ENCODE results near the gene SORCS3. TPM values are rescaled to one million over a fixed set of nuclear protein-coding genes. Genes with fewer than 3 reads are reported as not detected.

The SORCS3 gene
- total RNA-seq, 2 donors from 2014 or later, result 0.68 TPM; not detected in 1

GRCh38 chr10:105104297-105104696, 463.2 kb downstream of the SORCS3 start:
- Histone ChIP-seq H3K9ac (ENCODE audit: extremely low read depth, low read length, poor library complexity, severe bottlenecking) (no peak overlapping the region), H3K36me3 (ENCODE audit: control insufficient read depth, insufficient read depth, low read length) (no peaks in the 10 kb centered on the region), H3K4me3 (ENCODE audit: low read length) (no peak overlapping the region), H3K4me1 (ENCODE audit: control insufficient read depth, insufficient read depth, low read length) (no peaks in the 10 kb centered on the region), H3K9me3 (ENCODE audit: control insufficient read depth, low read length) (no peaks in the 10 kb centered on the region), H3K27me3 (ENCODE audit: control insufficient read depth, insufficient read depth, low read length, poor library complexity, severe bottlenecking) (no peaks in the 10 kb centered on the region), H3K27ac (ENCODE audit: low read depth, low read length) (no peak overlapping the region)
- Mint-ChIP-seq H3K4me3 (no peak overlapping the region), H3K27ac (no peak overlapping the region), H3K4me1 (no peaks in the 10 kb centered on the region), H3K9me3 (peaks cover 2% of the 10 kb centered on the region), H3K27me3 (ENCODE audit: insufficient read depth) (no peaks in the 10 kb centered on the region), H3K36me3 (ENCODE audit: low read depth) (no peaks in the 10 kb centered on the region)
- TF ChIP-seq, protein P1, sequence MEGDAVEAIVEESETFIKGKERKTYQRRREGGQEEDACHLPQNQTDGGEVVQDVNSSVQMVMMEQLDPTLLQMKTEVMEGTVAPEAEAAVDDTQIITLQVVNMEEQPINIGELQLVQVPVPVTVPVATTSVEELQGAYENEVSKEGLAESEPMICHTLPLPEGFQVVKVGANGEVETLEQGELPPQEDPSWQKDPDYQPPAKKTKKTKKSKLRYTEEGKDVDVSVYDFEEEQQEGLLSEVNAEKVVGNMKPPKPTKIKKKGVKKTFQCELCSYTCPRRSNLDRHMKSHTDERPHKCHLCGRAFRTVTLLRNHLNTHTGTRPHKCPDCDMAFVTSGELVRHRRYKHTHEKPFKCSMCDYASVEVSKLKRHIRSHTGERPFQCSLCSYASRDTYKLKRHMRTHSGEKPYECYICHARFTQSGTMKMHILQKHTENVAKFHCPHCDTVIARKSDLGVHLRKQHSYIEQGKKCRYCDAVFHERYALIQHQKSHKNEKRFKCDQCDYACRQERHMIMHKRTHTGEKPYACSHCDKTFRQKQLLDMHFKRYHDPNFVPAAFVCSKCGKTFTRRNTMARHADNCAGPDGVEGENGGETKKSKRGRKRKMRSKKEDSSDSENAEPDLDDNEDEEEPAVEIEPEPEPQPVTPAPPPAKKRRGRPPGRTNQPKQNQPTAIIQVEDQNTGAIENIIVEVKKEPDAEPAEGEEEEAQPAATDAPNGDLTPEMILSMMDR (conservative IDR thresholded peaks at IDR 0.05), result no peak
- WGBS, 2 experiments (ENCODE audit: insufficient coverage in 1 of 2, insufficient read length in 1 of 2), result 83 to 87% methylated on average over 2 of the region's 2 CpGs
- DNase-seq, result no peak

DNA sequence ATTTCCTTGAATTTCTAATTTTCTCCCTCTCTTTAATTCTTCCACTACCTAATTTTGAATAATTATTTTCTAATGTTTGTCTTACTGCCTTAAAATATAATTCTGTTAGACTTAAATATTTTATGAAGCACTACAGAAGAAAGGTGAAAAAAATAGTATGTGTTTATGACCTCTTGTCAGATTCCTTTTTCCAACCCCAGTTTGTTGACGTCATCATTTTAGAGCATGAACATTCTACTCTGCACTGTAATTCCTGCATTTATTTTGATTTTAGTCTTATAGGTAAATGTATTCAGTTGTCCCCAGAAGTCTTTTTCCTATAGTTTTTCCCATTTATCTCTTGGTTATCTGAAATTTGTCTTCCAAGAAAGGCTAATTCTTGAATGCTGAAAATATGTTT, 468.1 kb downstream of the SORCS3 start:
- no peak overlapping the region for H3K27ac Mint-ChIP-seq
- TF ChIP-seq, protein P1 (conservative IDR thresholded peaks at IDR 0.05), result no peak
- no CpG with 5 or more reads among the region's 1 CpG for WGBS, 2 experiments (ENCODE audit: insufficient coverage in 1 of 2, insufficient read length in 1 of 2)

DNA sequence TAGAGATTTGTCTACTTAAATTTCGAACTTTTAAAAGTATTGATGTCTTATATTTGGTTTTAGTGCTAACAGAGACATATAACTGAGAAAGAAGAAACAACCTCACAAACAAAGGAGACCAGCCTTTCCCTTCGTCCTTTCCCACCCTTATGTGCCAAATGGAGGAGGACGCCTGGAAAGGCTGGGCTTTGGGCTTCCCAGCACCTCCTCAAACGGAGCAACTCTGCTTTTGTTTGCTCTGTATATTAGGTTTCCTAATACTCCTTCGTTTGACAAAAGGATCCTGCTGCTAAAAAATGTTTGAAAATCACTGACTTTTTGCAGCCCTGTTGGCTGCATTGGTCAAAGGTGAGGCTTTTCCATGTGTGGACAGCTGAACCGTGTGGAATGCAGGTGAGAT, 471.8 kb downstream of the SORCS3 start:
- no peaks in the 10 kb centered on the region for H3K9me3 ChIP-seq (ENCODE audit: control insufficient read depth, low read length)
- TF ChIP-seq, protein P1 (conservative IDR thresholded peaks at IDR 0.05), result no peak
- peaks cover 2% of the 10 kb centered on the region for H3K27me3 Mint-ChIP-seq (ENCODE audit: insufficient read depth)
- H3K36me3 Mint-ChIP-seq (ENCODE audit: low read depth), result no peaks in the 10 kb centered on the region
- 40 to 57% methylated on average over 2 to 6 of the region's 6 CpGs for WGBS, 2 experiments (ENCODE audit: insufficient coverage in 1 of 2, insufficient read length in 1 of 2)
- H3K27ac Mint-ChIP-seq, result no peak overlapping the region
- H3K27ac ChIP-seq (ENCODE audit: low read depth, low read length), result no peak overlapping the region
- DNase-seq, result peak; percentile 52
- peak overlapping the region; percentile 24 for H3K4me3 ChIP-seq (ENCODE audit: low read length)
- H3K9ac ChIP-seq (ENCODE audit: extremely low read depth, low read length, poor library complexity, severe bottlenecking), result no peak overlapping the region
- no peak overlapping the region for H3K4me3 Mint-ChIP-seq
- peaks cover 8% of the 10 kb centered on the region for H3K9me3 Mint-ChIP-seq
- H3K4me1 Mint-ChIP-seq, result peaks cover 21% of the 10 kb centered on the region
- H3K36me3 ChIP-seq (ENCODE audit: control insufficient read depth, insufficient read depth, low read length), result no peaks in the 10 kb centered on the region
- no peaks in the 10 kb centered on the region for H3K27me3 ChIP-seq (ENCODE audit: control insufficient read depth, insufficient read depth, low read length, poor library complexity, severe bottlenecking)
- H3K4me1 ChIP-seq (ENCODE audit: control insufficient read depth, insufficient read depth, low read length), result peaks cover 10% of the 10 kb centered on the region

More for the DNA sequence above, 468.1 kb downstream of the SORCS3 start:
- Histone ChIP-seq H3K9ac (ENCODE audit: extremely low read depth, low read length, poor library complexity, severe bottlenecking) (no peak overlapping the region), H3K4me1 (ENCODE audit: control insufficient read depth, insufficient read depth, low read length) (peaks cover 10% of the 10 kb centered on the region), H3K27me3 (ENCODE audit: control insufficient read depth, insufficient read depth, low read length, poor library complexity, severe bottlenecking) (no peaks in the 10 kb centered on the region), H3K9me3 (ENCODE audit: control insufficient read depth, low read length) (no peaks in the 10 kb centered on the region), H3K4me3 (ENCODE audit: low read length) (no peak overlapping the region), H3K36me3 (ENCODE audit: control insufficient read depth, insufficient read depth, low read length) (no peaks in the 10 kb centered on the region), H3K27ac (ENCODE audit: low read depth, low read length) (no peak overlapping the region)
- Mint-ChIP-seq H3K4me1 (peaks cover 18% of the 10 kb centered on the region), H3K9me3 (peaks cover 8% of the 10 kb centered on the region), H3K4me3 (no peak overlapping the region), H3K36me3 (ENCODE audit: low read depth) (no peaks in the 10 kb centered on the region), H3K27me3 (ENCODE audit: insufficient read depth) (no peaks in the 10 kb centered on the region)
- DNase-seq, result no peak

All from endodermal cell (in vitro differentiated cells).